ENCODE measurements around the gene DCLRE1C.

DNA sequence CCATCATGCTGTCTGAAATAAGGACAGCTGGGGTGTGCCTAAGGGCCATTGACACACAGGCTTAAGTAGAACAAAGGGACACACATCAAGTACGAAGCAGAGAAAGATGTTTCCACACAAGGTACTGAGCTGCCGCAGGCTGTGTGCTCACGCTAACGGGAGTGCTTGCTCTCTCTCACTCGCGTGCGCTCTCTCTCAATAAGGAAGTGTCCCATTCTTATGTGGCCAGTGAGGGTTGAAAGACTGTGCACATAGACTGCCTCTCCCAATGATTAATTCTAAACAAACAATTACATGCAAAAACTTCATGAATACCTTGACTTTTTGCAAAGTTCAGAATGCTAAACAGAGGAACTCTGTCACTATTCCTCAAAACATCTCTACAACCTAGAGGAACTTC lies 29.9 kb downstream of the DCLRE1C start:
- no peak for TF ChIP-seq POLR2AphosphoS5 (IDR thresholded peaks at IDR 0.05; ENCODE audit: borderline replicate concordance, low read depth, low read length)
- no peak for TF ChIP-seq FOXP2 (optimal IDR thresholded peaks at IDR 0.05; ENCODE audit: control extremely low read depth, extremely low read length, insufficient read depth)

Data from SK-N-MC (cell line).